GM21528 (cell line): ENCODE measurements around the gene SACM1L.

Experiments
- ATAC-seq: cut with Tn5 transposase; IDR thresholded peaks from one replicate; pipeline ENCODE4 v1.9.1; 2021; ENCODE audit warnings: mild to moderate bottlenecking, moderate library complexity; ENCODE audit not compliant: unreplicated experiment, low FRiP score

The SACM1L gene

DNA sequence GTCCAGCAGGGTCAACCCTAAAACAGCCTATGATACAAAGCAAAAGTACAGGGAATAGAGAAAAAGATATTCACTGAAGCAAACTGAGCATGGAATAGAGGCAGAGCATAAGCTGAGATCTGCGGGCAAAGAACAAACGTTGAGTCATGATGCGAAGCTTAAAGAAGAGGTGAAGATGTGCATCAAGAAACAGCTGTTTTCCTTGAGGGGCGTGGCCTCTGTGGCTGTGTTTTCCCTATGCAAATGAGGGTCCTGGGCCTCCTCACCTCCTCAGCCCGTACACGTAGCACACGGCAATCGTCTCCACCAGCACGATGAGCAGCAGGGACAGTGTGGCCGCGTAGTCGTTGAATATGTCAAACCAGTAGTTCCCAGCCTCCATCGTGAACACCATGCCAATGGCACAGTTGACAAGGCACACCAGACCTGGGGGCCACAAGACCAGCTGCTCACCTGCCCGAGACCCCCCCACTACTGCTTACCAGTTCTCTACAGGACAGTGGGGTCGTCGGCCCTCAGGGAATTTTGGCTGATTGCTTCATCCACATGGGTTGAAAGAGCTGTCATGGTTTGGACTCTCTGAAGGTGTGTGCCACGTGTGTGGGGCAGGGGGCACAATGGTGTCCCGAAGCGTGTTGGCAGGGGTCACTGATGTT is 73.6 kb downstream of the SACM1L start:
- no peak for ATAC-seq

GRCh38 chr3:45763303-45763675 is 74.1 kb downstream of the SACM1L start:
- ATAC-seq, result no peak

DNA sequence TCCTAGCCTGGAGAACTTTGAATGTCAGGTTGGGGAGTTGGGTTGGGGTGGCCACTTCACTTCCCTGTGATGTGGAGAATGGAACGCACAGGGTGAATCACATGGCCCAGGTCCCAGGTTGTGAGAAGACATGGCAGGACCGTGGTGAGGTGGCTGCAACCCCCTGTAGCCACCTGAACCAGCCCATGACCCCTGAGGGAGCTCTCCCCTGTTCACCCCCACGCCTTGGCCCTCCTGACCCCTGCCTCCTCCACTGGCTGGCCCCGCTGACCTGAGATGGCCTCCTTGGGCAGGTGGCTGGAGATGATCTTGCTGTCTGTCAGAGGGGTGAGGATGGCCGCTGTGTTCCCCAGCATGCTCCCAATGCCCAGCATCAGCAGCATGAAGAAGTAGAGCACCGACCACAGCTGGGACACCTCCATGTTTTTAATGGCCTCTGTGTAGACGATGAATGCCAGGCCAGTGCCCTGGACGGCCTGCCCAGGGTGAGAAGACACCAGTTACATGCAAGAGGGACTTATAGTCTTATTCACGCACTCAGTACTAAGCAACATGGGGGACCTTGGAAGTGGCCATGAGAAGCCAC is 76.2 kb downstream of the SACM1L start:
- ATAC-seq, result no peak

DNA sequence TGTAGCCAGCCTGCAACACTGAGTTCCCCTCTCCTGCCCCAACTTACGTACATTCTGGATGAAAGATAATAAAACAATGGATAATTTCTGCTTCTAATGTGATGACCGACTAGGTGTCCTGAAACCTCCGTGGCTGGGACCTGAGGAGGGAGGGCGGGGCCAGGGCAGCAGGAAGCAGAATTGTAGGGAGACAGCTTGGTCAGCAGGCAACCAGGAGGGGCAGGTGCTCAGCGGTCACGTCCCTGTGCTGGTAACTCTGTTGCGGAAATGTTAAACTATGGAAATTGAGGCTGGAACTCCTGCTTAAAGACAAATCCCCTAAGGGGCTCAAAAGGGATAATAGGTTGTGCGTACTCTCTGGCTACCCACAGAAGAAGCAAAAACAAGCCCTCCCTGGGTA is 76.8 kb downstream of the SACM1L start:
- ATAC-seq, result no peak

- no peak for ATAC-seq
Measured at GRCh38 chr3:45771166-45771775, 82.1 kb downstream of the SACM1L start.

- no peak for ATAC-seq
Measured at GRCh38 chr3:45771831-45772230, 82.6 kb downstream of the SACM1L start.

- ATAC-seq, result no peak
Measured at GRCh38 chr3:45772341-45773035, 83.3 kb downstream of the SACM1L start.

- ATAC-seq, result no peak
Measured at GRCh38 chr3:45773072-45773471, 83.9 kb downstream of the SACM1L start.

GRCh38 chr3:45773714-45774449 is 84.7 kb downstream of the SACM1L start:
- ATAC-seq, result no peak

- no peak for ATAC-seq
Measured at GRCh38 chr3:45774581-45775521, 85.7 kb downstream of the SACM1L start.

GRCh38 chr3:45775571-45776300 is 86.5 kb downstream of the SACM1L start:
- no peak for ATAC-seq

DNA sequence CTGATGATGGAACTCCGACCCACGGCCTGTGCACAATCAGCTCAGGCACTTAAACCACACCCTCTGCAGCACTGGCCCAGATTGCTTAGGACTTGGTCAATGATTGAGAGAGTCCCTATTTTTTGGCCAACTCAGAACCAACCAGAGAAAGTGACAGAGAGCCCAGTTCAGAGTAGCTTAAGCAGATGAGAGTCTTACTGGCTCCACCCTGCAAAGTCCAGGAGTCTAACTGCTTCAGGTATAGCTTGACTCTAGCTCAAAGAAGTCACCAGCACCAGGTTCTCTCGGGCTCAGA is 87.1 kb downstream of the SACM1L start:
- ATAC-seq, result no peak

GRCh38 chr3:45776611-45777010 is 87.4 kb downstream of the SACM1L start:
- ATAC-seq, result no peak

DNA sequence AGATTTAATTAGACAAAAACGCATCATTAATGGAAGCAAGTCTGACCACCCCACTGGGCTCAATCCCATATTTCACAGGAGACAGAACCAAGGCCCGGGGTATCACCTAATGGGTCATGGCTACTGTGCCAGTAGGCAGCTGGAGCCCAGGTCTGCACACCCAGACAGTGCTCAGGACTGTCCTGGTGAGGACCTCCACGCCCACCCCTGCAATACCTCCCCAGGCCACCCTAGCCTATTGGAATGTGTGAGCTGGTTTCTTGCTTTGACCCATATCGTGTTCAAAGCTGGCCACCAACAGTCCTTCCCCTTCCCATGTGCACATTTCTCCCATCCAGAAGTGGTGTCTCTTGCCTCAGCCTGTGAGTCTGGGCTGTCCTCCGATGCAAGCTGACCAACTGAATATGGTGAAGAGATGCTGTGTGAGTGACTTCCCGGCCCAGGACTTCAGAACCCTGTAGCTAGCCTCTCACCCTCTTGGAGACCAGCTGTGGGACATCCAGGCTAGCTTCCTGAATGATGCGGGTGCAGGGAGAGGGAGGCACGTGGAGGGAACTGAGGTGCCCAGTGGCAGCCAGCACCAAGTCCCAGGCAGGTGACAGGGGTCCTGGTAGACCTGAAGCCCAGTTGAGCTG is 88.0 kb downstream of the SACM1L start:
- no peak for ATAC-seq

- ATAC-seq, result no peak
Measured at GRCh38 chr3:45777746-45778386, 88.7 kb downstream of the SACM1L start.

DNA sequence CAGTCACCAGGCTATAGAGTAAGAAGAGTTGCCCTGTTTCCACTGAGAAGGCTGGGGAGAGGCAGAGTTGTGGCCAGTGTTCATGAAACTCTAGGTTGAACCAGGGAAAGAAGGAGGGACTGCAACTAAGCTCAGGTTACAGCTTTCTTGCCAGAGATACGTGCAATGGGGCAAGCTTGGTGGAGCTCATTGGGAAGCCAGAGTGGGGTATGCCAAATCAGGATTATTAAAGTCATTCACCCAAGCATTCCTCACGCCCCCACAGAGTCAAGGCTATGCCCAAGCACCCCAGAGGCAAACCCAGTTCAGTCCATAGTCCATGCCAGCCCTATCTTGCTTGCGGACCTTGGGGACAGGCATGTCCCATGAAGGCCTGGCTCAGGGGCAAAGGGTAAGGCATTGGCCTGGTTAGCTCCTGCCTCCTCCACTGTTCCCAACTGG is 89.6 kb downstream of the SACM1L start:
- ATAC-seq, result no peak

GRCh38 chr3:45779746-45780735 is 90.8 kb downstream of the SACM1L start:
- no peak for ATAC-seq
